OCI-LY7 (cell line): ENCODE results near the gene FHIT. TPM values are rescaled to one million over a fixed set of nuclear protein-coding genes. Genes with fewer than 3 reads are reported as not detected.

Source experiments
- BruUV-seq: library from RNA; stranded (reverse); fragments of 400-500 nt; replicated peaks from 2 replicates; lab custom pipeline; 2021; lab: Mats Ljungman, UMichigan
- CTCF ChIA-PET: fragments of 300-600 bp; sonication (Branson Sonifier 250); formaldehyde crosslinking; loops from one replicate; lab custom pipeline; 2022; ENCODE audit warnings: antibody characterized with exemption; ENCODE audit not compliant: unreplicated experiment; lab: Charles Lee
- POLR2A ChIA-PET: fragments of 300-600 bp; sonication (Branson Sonifier 250); formaldehyde crosslinking; loops from one replicate; lab custom pipeline; 2022; ENCODE audit warnings: antibody characterized with exemption; lab: Charles Lee
- DNase-seq: peaks from one replicate; pipeline ENCODE4 v3.0.0-alpha.2; 2015; ENCODE audit warnings: low spot score
- H2AFZ ChIP-seq: fragments of 200-600 bp; sonication (generic), shearing (Covaris generic); 2 replicates; pipeline ENCODE4 v1.6.1; 2014; ENCODE audit warnings: mild to moderate bottlenecking, antibody characterized with exemption, low read length, moderate library complexity
- H3K27ac ChIP-seq: fragments of 200-600 bp; sonication (generic); 2 replicates; pipeline ENCODE4 v1.5.1; 2014; ENCODE audit warnings: mixed run types, low read depth, mild to moderate bottlenecking, moderate library complexity, low read length, inconsistent platforms; ENCODE audit not compliant: poor library complexity, severe bottlenecking
- H3K36me3 ChIP-seq: fragments of 200-600 bp; sonication (generic); 2 replicates; pipeline ENCODE4 v1.6.1; 2014; ENCODE audit warnings: mild to moderate bottlenecking, antibody characterized with exemption, low read length, moderate library complexity, mixed read lengths; ENCODE audit not compliant: insufficient read depth
- H3K4me1 ChIP-seq: fragments of 200-600 bp; sonication (generic); 2 replicates; pipeline ENCODE4 v1.5.1; 2014; ENCODE audit warnings: mild to moderate bottlenecking, low read length; ENCODE audit not compliant: insufficient read depth, poor library complexity, severe bottlenecking
- H3K4me2 ChIP-seq: fragments of 200-600 bp; sonication (generic); 2 replicates; pipeline ENCODE4 v1.6.1; 2014; ENCODE audit warnings: mild to moderate bottlenecking, low read length
- H3K4me3 ChIP-seq: fragments of 200-600 bp; sonication (generic); 2 replicates; pipeline ENCODE4 v1.5.1; 2014; ENCODE audit warnings: mild to moderate bottlenecking, low read depth, low read length; ENCODE audit not compliant: poor library complexity, severe bottlenecking
- H3K79me2 ChIP-seq: fragments of 200-600 bp; sonication (generic); 2 replicates; pipeline ENCODE4 v1.6.1; 2016; ENCODE audit warnings: low read depth, mild to moderate bottlenecking, low read length, moderate library complexity, mixed read lengths; ENCODE audit not compliant: insufficient read depth
- H3K9me2 ChIP-seq: fragments of 200-600 bp; sonication (generic); 2 replicates; pipeline ENCODE4 v1.6.1; 2016; ENCODE audit warnings: mild to moderate bottlenecking, low read length, mixed read lengths; ENCODE audit not compliant: insufficient read depth
- H3K9me3 ChIP-seq: fragments of 200-600 bp; sonication (generic); 2 replicates; pipeline ENCODE4 v1.6.1; 2014; ENCODE audit warnings: mild to moderate bottlenecking, mixed run types, low read length, mixed read lengths
- H4K20me1 ChIP-seq: fragments of 200-600 bp; sonication (generic); 2 replicates; pipeline ENCODE4 v1.6.1; 2014; ENCODE audit warnings: mild to moderate bottlenecking, antibody characterized with exemption, low read length, moderate library complexity, mixed read lengths; ENCODE audit not compliant: insufficient read depth
- EZH2phosphoT487 ChIP-seq: fragments of 200-600 bp; sonication (generic); IDR thresholded peaks from 2 replicates; pipeline ENCODE4 v1.6.1; 2018; ENCODE audit warnings: low read depth, borderline replicate concordance, mild to moderate bottlenecking, mixed run types, antibody characterized with exemption, low read length, moderate library complexity, mixed read lengths
- intact Hi-C: fragments of 100-400 bp; cut with micrococcal nuclease; formaldehyde crosslinking; loops from one replicate; pipeline ENCODE4 v1.10.0; 2022; ENCODE audit not compliant: unreplicated experiment
- total RNA-seq, 2 experiments: library from RNA; depleted of rRNA in 1 of 2; stranded (reverse); fragments of >200 nt in 1 of 2; shearing (Covaris generic) in 1 of 2; gene quantifications; 2 replicates each; pipeline ENCODE4 v1.2.3, GENCODE V29; 2014 to 2022
- TF ChIP-seq, protein P1 (sequence below): fragments of 200-600 bp; sonication (generic); conservative IDR thresholded peaks from 2 replicates; pipeline ENCODE4 v1.5.1; 2014; ENCODE audit warnings: mild to moderate bottlenecking, antibody characterized with exemption, low read length, moderate library complexity, mixed read lengths

Gene FHIT
- total RNA-seq, 2 experiments from 2014 or later = 5.0 to 10.9 TPM

DNA sequence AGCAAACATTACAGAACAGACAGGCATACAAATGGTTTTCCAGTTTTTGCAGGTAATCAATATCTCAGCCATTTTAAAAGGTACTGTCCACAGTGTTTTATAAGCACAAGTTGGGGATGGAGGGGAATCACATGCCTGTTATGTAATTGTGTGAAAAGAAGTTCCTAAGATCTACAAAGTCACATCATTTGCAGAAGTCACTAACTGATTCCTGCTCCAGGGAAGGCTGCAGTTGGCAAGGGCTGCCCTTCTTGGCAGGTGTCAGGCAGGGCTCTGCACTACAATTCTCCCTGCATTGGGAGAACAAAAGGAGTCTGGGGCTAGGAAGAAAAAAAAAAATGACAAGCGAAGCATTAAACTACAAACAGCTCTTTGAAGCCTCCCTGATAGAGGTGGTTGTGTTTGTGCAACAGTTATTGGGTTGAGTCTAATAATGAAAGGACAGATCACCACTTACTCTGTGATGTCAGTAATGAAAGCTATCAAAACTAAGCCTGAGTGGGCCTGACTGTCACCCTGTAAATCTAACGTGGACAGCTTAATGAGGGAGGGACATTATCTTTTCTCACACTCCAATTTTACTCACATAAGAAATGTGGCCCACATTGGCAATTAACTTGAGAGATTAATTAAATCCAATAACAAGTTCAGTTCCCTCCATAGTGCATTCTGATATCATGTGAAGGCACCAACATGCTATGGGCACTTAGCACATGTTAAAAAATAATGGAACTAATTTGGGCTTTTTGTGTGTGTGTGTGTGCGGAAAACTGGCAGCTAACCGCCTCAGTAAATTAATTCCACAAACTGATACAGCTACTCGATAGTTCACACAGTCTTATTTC, 242.9 kb downstream of the FHIT start:
- H4K20me1 ChIP-seq = no peaks in the 10 kb centered on the region
- H3K36me3 ChIP-seq = no peaks in the 10 kb centered on the region
- H3K79me2 ChIP-seq = no peaks in the 10 kb centered on the region
- H3K4me2 ChIP-seq = no peak overlapping the region
- ChIA-PET POLR2A (interaction anchor here (1.1 to 1.4 kb wide), 2 partner anchors 14 to 16 kb away, joined by 3 read pairs; no protein-coding TSS in a partner anchor), CTCF (no interaction called here)
- no peak overlapping the region for H2AFZ ChIP-seq
- no peak for DNase-seq
- no peaks in the 10 kb centered on the region for H3K9me3 ChIP-seq
- TF ChIP-seq, protein P1, sequence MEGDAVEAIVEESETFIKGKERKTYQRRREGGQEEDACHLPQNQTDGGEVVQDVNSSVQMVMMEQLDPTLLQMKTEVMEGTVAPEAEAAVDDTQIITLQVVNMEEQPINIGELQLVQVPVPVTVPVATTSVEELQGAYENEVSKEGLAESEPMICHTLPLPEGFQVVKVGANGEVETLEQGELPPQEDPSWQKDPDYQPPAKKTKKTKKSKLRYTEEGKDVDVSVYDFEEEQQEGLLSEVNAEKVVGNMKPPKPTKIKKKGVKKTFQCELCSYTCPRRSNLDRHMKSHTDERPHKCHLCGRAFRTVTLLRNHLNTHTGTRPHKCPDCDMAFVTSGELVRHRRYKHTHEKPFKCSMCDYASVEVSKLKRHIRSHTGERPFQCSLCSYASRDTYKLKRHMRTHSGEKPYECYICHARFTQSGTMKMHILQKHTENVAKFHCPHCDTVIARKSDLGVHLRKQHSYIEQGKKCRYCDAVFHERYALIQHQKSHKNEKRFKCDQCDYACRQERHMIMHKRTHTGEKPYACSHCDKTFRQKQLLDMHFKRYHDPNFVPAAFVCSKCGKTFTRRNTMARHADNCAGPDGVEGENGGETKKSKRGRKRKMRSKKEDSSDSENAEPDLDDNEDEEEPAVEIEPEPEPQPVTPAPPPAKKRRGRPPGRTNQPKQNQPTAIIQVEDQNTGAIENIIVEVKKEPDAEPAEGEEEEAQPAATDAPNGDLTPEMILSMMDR = no peak
- no peak for TF ChIP-seq EZH2phosphoT487
- H3K27ac ChIP-seq = no peak overlapping the region
- no peaks in the 10 kb centered on the region for H3K4me1 ChIP-seq
- intact Hi-C loops = no loop called here
- no peak overlapping the region for H3K4me3 ChIP-seq
- no TSS peak for BruUV-seq
- H3K9me2 ChIP-seq = no peaks in the 10 kb centered on the region

DNA sequence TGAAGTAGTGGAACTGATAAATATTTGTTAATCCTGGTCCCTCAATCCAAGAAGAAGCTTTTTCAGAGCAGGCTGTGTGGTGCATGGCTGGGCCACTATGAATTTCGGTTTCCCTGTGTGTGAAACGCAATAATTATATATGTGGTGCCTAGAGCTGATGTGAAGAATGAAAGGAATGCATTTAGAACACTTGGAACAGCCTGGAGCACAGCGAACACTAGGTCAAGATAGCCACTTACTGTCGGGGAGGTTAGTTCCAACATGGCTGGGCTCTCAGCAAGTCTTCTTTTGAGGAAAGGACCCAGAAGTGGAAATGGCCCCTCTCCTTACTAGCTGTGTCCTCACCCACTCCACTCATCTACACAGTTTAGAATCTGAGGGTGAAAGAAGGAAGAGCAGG, 245.7 kb downstream of the FHIT start:
- intact Hi-C loops = no loop called here
- POLR2A ChIA-PET = interaction anchor here (1.0 kb wide), 1 partner anchor 20 kb away, joined by 4 read pairs; no protein-coding TSS in a partner anchor

More for the DNA sequence above, 245.7 kb downstream of the FHIT start:
- Histone ChIP-seq H3K4me3 (no peak overlapping the region), H3K79me2 (no peaks in the 10 kb centered on the region), H2AFZ (no peak overlapping the region), H3K9me3 (no peaks in the 10 kb centered on the region), H3K36me3 (no peaks in the 10 kb centered on the region), H3K27ac (no peak overlapping the region), H3K9me2 (no peaks in the 10 kb centered on the region), H4K20me1 (no peaks in the 10 kb centered on the region), H3K4me2 (no peak overlapping the region), H3K4me1 (no peaks in the 10 kb centered on the region)
- no peak for TF ChIP-seq EZH2phosphoT487
- TF ChIP-seq, protein P1 = no peak
- CTCF ChIA-PET = no interaction called here
- no peak for DNase-seq
- no TSS peak for BruUV-seq
